GM18526 (cell line): ENCODE data around the gene EHD2.

Experiments
- POLR2A ChIP-seq: IDR thresholded peaks from 3 replicates; pipeline ENCODE4 v1.6.1; 2011; ENCODE audit not compliant: insufficient read length; ENCODE audit errors: extremely low read depth

Gene EHD2, protein sequence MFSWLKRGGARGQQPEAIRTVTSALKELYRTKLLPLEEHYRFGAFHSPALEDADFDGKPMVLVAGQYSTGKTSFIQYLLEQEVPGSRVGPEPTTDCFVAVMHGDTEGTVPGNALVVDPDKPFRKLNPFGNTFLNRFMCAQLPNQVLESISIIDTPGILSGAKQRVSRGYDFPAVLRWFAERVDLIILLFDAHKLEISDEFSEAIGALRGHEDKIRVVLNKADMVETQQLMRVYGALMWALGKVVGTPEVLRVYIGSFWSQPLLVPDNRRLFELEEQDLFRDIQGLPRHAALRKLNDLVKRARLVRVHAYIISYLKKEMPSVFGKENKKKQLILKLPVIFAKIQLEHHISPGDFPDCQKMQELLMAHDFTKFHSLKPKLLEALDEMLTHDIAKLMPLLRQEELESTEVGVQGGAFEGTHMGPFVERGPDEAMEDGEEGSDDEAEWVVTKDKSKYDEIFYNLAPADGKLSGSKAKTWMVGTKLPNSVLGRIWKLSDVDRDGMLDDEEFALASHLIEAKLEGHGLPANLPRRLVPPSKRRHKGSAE

DNA sequence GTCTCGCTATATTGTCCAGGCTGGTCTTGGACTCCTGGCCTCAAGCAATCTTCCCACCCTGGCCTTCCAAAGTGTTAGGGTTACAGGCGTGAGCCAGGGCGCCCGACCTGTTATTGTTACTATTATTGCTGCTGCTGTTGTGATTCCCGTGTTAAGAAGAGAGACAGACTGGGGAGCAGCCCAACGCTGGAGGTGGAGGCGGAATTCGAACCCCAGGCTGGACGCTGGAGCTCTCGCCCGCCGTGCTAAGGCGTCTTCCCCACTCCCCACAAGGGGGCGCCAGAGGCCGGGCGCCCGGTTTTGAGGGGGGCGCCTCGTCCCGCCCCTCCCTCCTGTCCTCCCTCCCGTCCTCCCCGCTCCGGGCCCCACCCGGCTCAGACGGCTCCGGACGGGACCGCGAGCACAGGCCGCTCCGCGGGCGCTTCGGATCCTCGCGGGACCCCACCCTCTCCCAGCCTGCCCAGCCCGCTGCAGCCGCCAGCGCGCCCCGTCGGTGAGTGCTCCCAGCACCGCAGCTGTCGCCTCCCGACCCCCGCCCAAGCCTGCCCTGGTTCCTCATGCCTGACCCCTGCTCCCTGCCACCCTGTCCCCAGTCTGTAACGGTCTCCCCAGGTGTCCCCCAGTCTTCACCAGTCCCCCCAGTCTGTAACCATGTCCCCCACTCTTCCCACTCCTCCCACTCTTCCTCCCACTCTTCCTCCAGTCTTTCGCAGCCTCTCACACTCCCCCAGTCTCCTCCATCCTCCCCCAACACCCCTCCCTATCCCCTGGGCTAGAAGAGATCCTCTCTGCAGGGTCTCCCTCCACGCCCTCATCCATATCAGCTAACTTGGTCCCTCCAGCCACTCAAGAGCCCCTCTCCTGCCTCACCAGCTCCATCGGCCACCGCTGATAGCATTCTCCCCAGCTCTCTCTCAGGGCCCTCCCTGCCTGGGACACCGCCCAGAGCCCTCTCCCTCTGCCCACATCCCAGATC lies at the start of gene EHD2:
Gene EHD2, plus strand, starts transcription at position 377 of the 976 bp plus-strand sequence. CDS start 3,191 bp downstream, outside the sequence.
- no peak for TF ChIP-seq POLR2A

DNA sequence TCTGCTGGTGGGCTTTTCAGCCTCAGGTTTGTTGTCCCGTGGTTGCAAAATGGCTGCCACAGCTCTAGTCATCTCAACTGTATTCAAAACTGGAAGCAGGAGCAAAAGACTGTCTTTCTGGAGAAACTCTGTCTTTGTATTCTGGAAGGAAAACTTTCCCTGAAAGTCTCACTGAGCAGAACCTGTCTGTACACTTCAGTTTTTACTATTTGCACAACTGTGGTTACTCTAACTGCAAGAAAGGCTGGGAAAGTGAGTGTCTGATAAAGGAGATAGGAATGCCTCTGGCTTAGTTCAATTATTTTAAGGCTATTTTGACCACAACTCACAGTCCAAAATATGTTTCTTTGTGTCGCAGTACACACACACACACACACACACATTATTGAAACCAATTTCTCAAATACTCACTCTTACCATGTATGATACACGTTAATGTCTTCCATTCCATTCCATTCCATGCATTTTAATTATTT lies 49.7 kb upstream of the EHD2 start:
- no peak for TF ChIP-seq POLR2A

DNA sequence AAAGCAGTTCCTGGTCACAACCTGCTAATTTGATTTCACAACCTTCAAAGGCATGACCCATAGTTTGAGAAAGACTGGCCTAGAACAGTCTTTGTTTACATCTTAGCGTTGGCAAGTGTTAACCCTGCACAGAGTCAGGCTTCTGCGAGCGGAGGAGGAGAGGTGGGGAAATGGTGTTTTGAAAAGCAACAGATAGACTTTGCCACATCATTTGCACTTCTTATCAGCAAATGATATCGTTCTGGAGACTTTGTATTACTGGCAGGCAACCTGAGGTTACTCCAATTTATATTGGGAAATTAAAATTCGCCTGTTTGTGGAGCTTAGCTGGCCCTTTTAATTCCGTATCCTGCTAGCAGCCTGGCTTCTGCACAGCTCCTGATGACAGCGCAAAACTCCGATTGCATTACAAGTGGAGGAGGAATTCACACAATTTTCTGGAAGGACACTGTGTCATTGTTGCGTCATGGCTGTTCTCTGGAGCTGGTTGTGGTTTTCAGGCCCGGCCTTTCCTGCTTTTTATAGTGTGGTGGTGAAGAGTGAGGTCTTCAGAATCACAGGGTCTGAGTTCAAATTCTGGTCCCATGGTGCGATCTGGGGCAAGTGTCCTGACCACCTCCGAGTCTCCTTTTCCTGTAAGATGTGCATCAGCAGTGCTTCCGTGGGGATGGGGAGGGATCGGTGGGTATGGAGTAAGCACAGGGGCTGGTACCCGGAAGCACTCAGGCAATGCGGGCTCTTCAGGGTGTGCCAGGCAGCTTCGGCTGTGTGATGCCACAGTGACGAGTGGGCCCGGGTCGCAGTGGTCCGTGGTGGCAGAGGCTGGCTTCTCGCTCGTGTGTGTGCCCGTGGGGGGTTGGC lies 49.1 kb upstream of the EHD2 start:
- TF ChIP-seq POLR2A, result no peak

DNA sequence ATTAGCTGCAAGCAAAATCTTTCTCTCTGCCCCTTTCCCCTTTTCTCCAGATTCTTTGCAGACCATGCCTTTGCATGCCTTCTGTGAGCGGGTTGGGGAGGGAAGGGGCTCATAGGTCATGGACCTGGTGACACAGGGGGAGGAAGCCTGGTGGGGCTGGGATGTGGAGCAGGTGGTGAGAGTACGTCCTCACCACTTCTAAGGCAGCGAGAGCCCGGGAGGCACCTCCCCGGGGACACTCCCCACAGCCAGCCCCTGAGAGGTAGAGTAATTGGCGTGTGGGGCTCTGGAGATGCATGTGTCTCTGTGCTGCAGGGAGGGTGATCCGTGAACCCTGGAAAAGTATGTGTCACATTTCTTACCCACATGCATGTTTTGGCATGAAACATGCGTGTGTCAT lies 42.5 kb upstream of the EHD2 start:
- TF ChIP-seq POLR2A, result no peak

DNA sequence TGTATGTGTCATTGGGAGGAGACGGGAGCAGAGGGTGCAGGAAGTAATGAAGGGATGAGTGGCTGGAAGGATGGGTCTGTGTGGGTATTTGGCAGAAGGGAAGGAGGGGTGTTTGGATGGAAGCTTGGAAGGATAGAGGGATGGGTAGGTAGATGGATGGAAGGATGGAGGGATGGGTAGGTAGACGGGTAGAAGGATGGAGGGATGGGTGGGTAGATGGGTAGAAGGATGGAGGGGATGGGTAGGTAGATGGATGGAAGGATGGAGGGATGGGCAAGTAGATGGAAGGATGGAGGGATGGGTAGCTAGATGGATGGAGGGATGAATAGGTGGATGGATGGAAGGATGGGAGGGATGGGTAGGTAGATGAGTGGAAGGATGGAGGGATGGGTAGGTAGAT lies 41.7 kb upstream of the EHD2 start:
- TF ChIP-seq POLR2A, result no peak

DNA sequence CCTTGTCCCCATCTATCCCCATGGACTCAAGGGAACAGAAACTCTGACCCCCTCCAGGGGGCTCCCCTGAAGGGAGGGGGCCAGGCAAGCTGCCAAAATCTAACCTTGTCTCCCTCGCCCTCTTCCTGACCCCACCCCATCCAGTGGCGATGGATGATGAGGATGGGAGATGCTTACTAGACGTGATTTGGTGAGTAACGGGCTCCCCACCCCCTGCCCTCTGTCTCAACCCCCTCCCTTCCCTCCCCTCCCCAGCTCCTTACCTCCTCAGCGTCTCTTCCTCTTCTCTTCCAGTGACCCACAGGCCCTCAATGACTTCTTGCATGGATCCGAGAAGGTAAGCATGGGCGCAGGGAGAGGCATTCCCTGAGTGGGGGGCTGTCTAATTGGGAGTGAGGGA lies 39.8 kb upstream of the EHD2 start:
- no peak for TF ChIP-seq POLR2A

DNA sequence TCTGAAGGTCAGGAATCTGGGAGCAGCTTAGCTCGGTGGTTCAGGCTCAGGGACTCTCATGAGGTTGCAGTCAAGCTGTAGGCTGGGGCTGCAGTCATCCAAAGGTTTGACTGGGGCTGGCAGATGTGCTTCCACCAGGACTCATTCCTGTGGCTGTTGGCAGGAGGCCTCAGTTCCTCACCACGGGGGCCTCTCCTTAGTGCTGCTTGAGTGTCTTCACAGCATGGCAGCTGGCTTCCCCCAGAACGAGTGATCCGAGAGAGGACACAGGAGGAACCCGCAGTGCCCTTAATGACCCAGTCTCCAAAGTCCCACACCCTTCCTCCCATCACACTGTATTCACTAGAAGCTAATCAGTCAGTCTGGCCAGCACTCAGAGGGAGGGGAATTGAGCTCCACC lies 38.7 kb upstream of the EHD2 start:
- TF ChIP-seq POLR2A, result no peak

DNA sequence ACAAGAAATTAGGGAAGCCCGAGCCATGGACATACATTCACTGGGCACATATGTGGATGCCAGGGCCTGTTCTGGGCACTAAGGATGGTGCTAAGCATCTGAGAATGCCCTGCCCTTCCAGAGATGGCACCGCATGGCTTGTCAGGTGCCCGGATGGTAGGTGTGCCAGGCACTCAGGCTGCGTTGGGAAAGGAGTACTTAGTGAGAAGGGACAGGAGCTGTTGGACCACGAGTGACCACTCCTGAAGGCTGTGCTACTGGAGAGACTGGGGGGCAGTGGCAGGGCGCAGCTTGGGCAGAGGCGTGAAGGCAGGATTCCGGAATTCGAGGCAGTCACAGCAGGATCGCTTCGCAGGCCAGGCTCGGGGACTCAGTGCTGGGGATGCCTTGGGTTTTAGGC lies 38.0 kb upstream of the EHD2 start:
- TF ChIP-seq POLR2A, result no peak

DNA sequence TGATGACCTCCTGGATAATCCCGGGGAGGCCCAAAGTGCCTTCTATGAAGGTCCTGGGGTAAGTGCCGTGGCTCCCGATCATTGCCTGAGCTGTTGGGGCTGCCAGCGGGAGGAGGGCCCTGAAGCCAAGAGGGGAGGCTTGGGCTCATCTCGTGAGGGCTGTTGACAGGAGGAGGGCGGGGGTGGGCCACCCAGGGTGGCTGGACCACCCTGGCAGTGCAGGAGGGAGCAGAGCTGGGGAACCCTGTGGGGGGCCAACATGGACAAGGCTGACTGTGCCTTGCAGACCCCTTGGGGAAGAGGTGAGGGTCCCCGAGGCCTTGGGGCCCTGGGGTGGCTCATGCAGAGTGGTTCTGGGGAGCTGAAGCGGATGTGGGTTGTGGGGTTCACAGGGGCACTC lies 37.4 kb upstream of the EHD2 start:
- TF ChIP-seq POLR2A, result no peak

DNA sequence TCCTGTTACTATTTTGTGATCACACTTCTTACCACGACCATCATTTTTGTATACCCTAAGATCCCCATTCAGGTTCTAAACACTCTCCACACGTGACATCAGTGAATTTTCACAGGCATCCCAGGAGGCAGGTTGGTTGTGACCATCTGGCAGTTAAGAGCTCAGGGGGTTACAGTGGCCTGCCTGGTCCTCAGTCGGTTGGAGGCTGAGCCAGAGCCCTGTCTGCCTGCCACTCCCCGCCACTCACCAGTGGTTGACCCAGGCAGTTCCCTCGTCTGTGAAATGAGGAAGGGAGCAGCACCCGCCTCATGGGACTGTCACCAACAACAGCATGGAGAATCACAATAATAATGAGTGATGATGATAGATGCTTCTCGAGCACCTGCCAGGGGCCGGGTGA lies 36.4 kb upstream of the EHD2 start:
- no peak for TF ChIP-seq POLR2A

DNA sequence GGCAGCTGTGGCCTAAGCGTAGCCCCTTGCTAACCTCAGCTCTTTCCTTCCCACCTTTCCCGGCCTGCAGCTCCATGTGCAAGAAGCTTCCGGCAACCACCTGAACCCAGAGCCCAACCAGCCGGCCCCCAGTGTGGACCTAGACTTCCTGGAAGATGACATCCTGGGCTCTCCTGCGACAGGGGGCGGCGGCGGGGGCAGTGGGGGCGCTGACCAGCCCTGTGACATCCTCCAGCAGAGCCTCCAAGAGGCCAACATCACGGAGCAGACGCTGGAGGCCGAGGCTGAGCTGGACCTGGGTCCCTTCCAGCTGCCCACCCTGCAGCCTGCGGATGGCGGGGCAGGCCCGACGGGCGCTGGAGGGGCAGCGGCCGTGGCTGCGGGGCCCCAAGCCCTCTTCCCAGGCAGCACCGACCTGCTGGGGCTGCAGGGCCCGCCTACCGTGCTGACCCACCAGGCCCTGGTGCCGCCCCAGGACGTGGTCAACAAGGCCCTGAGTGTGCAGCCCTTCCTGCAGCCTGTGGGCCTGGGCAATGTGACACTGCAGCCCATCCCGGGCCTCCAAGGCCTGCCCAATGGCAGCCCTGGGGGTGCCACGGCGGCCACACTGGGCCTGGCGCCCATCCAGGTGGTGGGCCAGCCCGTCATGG lies 33.8 kb upstream of the EHD2 start:
- TF ChIP-seq POLR2A, result no peak

DNA sequence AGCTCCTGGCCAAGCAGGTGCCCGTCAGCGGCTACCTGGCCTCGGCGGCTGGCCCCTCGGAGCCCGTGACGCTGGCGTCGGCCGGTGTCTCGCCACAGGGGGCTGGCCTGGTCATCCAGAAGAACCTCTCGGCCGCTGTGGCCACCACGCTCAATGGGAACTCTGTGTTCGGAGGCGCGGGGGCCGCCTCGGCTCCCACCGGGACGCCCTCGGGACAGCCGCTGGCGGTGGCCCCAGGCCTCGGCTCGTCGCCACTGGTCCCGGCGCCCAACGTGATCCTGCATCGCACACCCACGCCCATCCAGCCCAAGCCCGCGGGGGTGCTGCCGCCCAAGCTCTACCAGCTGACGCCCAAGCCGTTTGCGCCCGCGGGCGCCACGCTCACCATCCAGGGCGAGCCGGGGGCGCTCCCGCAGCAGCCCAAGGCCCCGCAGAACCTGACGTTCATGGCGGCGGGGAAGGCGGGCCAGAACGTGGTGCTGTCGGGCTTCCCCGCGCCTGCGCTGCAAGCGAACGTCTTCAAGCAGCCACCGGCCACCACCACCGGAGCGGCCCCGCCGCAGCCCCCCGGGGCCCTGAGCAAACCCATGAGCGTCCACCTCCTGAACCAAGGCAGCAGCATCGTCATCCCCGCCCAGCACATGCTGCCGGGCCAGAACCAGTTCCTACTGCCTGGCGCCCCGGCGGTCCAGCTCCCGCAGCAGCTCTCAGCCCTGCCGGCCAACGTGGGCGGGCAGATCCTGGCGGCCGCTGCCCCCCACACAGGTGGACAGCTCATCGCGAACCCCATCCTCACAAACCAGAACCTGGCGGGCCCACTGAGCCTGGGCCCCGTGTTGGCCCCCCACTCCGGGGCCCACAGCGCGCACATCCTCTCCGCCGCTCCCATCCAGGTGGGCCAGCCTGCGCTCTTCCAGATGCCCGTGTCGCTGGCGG lies 33.0 kb upstream of the EHD2 start:
- TF ChIP-seq POLR2A, result no peak

DNA sequence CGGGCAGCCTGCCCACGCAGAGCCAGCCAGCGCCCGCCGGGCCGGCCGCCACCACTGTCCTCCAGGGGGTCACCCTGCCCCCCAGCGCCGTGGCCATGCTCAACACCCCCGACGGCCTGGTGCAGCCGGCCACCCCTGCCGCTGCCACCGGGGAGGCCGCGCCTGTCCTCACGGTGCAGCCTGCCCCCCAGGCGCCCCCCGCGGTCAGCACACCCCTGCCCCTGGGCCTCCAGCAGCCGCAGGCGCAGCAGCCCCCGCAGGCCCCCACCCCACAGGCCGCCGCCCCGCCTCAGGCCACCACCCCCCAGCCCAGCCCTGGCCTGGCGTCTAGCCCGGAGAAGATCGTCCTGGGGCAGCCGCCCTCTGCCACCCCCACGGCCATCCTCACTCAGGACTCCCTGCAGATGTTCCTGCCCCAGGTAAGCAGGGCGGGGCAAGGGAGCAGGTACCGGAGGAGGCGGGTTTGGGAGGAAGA lies 32.3 kb upstream of the EHD2 start:
- TF ChIP-seq POLR2A, result no peak
